ENCODE measurements around the gene FUT8.

- TF ChIP-seq, protein P1, sequence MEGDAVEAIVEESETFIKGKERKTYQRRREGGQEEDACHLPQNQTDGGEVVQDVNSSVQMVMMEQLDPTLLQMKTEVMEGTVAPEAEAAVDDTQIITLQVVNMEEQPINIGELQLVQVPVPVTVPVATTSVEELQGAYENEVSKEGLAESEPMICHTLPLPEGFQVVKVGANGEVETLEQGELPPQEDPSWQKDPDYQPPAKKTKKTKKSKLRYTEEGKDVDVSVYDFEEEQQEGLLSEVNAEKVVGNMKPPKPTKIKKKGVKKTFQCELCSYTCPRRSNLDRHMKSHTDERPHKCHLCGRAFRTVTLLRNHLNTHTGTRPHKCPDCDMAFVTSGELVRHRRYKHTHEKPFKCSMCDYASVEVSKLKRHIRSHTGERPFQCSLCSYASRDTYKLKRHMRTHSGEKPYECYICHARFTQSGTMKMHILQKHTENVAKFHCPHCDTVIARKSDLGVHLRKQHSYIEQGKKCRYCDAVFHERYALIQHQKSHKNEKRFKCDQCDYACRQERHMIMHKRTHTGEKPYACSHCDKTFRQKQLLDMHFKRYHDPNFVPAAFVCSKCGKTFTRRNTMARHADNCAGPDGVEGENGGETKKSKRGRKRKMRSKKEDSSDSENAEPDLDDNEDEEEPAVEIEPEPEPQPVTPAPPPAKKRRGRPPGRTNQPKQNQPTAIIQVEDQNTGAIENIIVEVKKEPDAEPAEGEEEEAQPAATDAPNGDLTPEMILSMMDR (IDR thresholded peaks at IDR 0.05 in 4 of 5, conservative IDR thresholded peaks at IDR 0.05 in 1 of 5), result no peak
- no peak for TF ChIP-seq POLR2A (IDR thresholded peaks at IDR 0.05)
Observed at GRCh38 chr14:65676361-65677014, 264.0 kb downstream of the FUT8 start.

Measured in gastrocnemius medialis (tissue), 4 donors.